ENCODE results near the gene LRMDA. TPM values are rescaled to one million over a fixed set of nuclear protein-coding genes. Genes with fewer than 3 reads are reported as not detected.

Gene LRMDA
- total RNA-seq, 1 experiment from 2014 or later: 4.8 TPM

DNA sequence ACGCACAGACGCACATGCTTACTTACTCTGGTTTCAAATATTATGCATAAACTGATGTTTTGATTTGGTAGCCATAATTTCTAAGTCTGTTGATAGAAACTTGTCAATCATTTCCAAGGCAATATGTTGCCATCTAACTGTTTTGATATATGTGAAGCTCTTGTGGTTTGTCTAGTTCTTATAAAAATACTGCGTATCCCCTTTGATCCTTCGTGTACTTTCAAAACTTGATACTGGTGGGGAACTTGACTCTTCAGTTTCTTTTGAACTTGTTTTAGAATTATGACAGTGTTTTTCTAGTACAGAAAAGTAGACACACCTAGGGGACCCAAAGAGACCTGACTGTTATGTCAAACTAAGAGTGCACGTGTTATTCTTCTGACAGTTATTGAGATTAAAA lies 708.0 kb downstream of the LRMDA start:
- CTCF ChIA-PET: no interaction called here
- Histone ChIP-seq H3K4me1 (ENCODE audit: control insufficient read depth in 1 of 2, insufficient read depth in 2 of 2, low read length in 2 of 2) (no peaks in the 10 kb centered on the region), H2AFZ (ENCODE audit: low read depth, low read length, poor library complexity, severe bottlenecking) (no peak overlapping the region), H4K20me1 (ENCODE audit: insufficient read depth) (no peaks in the 10 kb centered on the region), H3K4me2 (ENCODE audit: low read length) (no peak overlapping the region), H3K4me3 (replicated peaks in 1 of 2; ENCODE audit: low read depth in 1 of 2, low read length in 2 of 2) (no peak overlapping the region), H3K27ac (ENCODE audit: low read depth, low read length) (no peak overlapping the region), H3K79me2 (ENCODE audit: insufficient read depth, low read length) (no peaks in the 10 kb centered on the region), H3K36me3 (ENCODE audit: control insufficient read depth in 1 of 2, insufficient read depth in 2 of 2, low read length in 2 of 2) (no peaks in the 10 kb centered on the region), H3K9me2 (ENCODE audit: insufficient read depth) (no peaks in the 10 kb centered on the region), H3K9ac (ENCODE audit: low read length) (no peak overlapping the region), H3K9me3 (ENCODE audit: control insufficient read depth in 1 of 2, insufficient read depth in 1 of 2, low read depth in 1 of 2, low read length in 2 of 2) (no peaks in the 10 kb centered on the region), H3K27me3 (ENCODE audit: insufficient read depth, low read length) (peaks cover 25% of the 10 kb centered on the region)
- POLR2A ChIA-PET: no interaction called here
- TF ChIP-seq ELF1 (IDR thresholded peaks at IDR 0.05; ENCODE audit: borderline replicate concordance, low read depth) (no peak), EGR1 (IDR thresholded peaks at IDR 0.05; ENCODE audit: low read depth) (no peak)
- RAD21 ChIA-PET (ENCODE audit: low non-redundant PET in 1 of 2, low total read pairs in 2 of 2, uncharacterized antibody in 2 of 2, unreplicated experiment in 2 of 2): no interaction called here
- no peak for ATAC-seq
- BruUV-seq (replicated peaks): no TSS peak
- DNase-seq (ENCODE audit: low read depth, low spot score): no peak
- intact Hi-C loops (cut with micrococcal nuclease): no loop called here

DNA sequence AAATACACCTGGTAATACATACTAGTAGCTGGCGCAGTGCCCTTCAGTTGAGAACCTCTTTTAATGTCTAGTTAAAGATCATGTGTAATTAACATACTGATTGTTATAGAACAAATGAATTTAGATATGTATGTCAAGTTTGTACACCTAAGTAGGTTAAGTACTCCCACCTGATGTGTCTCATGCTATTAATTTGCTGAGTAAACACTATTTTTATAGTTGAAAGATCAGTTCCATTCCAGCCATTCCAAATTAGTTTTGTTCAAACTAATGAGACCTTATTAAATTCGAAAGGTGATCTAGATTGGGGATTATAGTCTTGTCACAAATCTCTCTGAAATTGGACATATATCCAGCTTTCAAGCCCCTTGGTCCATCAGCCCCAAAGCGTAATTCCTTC lies 710.0 kb downstream of the LRMDA start:
- POLR2A ChIA-PET: no interaction called here
- CTCF ChIA-PET: no interaction called here
- H3K4me3 ChIP-seq (replicated peaks in 1 of 2; ENCODE audit: low read depth in 1 of 2, low read length in 2 of 2): no peak overlapping the region
- TF ChIP-seq, protein P1, sequence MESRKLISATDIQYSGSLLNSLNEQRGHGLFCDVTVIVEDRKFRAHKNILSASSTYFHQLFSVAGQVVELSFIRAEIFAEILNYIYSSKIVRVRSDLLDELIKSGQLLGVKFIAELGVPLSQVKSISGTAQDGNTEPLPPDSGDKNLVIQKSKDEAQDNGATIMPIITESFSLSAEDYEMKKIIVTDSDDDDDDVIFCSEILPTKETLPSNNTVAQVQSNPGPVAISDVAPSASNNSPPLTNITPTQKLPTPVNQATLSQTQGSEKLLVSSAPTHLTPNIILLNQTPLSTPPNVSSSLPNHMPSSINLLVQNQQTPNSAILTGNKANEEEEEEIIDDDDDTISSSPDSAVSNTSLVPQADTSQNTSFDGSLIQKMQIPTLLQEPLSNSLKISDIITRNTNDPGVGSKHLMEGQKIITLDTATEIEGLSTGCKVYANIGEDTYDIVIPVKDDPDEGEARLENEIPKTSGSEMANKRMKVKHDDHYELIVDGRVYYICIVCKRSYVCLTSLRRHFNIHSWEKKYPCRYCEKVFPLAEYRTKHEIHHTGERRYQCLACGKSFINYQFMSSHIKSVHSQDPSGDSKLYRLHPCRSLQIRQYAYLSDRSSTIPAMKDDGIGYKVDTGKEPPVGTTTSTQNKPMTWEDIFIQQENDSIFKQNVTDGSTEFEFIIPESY (IDR thresholded peaks at IDR 0.05; ENCODE audit: extremely low read depth, insufficient replicate concordance, low read length): no peak
- TF ChIP-seq ZNF274 (IDR thresholded peaks at IDR 0.05; ENCODE audit: low read depth, low read length) (no peak), SRF (IDR thresholded peaks at IDR 0.05; ENCODE audit: low read depth) (no peak), SP1 (IDR thresholded peaks at IDR 0.05; ENCODE audit: low read depth) (no peak), EZH2phosphoT487 (IDR thresholded peaks at IDR 0.05; ENCODE audit: borderline replicate concordance) (no peak), POLR2AphosphoS5 (IDR thresholded peaks at IDR 0.05; ENCODE audit: low read depth, low read length) (no peak), CTCF (IDR thresholded peaks at IDR 0.05 in 2 of 3, conservative IDR thresholded peaks at IDR 0.05 in 1 of 3; ENCODE audit: borderline replicate concordance in 1 of 3, insufficient read depth in 1 of 3, low read depth in 2 of 3, low read length in 2 of 3) (no peak), FOSL1 (IDR thresholded peaks at IDR 0.05; ENCODE audit: low read depth) (no peak), CEBPB (IDR thresholded peaks at IDR 0.05; ENCODE audit: low read depth) (no peak), POLR2A (IDR thresholded peaks at IDR 0.05; ENCODE audit: borderline replicate concordance, extremely low read depth, insufficient read depth, insufficient read length) (no peak)
- TF ChIP-seq, protein P2, sequence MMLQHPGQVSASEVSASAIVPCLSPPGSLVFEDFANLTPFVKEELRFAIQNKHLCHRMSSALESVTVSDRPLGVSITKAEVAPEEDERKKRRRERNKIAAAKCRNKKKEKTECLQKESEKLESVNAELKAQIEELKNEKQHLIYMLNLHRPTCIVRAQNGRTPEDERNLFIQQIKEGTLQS (IDR thresholded peaks at IDR 0.05): no peak
- TF ChIP-seq, protein P3, sequence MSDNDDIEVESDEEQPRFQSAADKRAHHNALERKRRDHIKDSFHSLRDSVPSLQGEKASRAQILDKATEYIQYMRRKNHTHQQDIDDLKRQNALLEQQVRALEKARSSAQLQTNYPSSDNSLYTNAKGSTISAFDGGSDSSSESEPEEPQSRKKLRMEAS (IDR thresholded peaks at IDR 0.05): no peak

More for the DNA sequence above, 710.0 kb downstream of the LRMDA start:
- Histone ChIP-seq H2AFZ (ENCODE audit: low read depth, low read length, poor library complexity, severe bottlenecking) (no peak overlapping the region), H4K20me1 (ENCODE audit: insufficient read depth) (no peaks in the 10 kb centered on the region), H3K9ac (ENCODE audit: low read length) (no peak overlapping the region), H3K4me1 (ENCODE audit: control insufficient read depth in 1 of 2, insufficient read depth in 2 of 2, low read length in 2 of 2) (no peaks in the 10 kb centered on the region), H3K79me2 (ENCODE audit: insufficient read depth, low read length) (no peaks in the 10 kb centered on the region), H3K27me3 (ENCODE audit: insufficient read depth, low read length) (peaks cover 25% of the 10 kb centered on the region), H3K36me3 (ENCODE audit: control insufficient read depth in 1 of 2, insufficient read depth in 2 of 2, low read length in 2 of 2) (no peaks in the 10 kb centered on the region), H3K9me2 (ENCODE audit: insufficient read depth) (no peaks in the 10 kb centered on the region), H3K4me2 (ENCODE audit: low read length) (no peak overlapping the region), H3K9me3 (ENCODE audit: control insufficient read depth in 1 of 2, insufficient read depth in 1 of 2, low read depth in 1 of 2, low read length in 2 of 2) (no peaks in the 10 kb centered on the region), H3K27ac (ENCODE audit: low read depth, low read length) (no peak overlapping the region)
- DNase-seq (ENCODE audit: low read depth, low spot score) (no peak), ATAC-seq (no peak)
- BruUV-seq (replicated peaks): no TSS peak
- RAD21 ChIA-PET (ENCODE audit: low non-redundant PET in 1 of 2, low total read pairs in 2 of 2, uncharacterized antibody in 2 of 2, unreplicated experiment in 2 of 2): no interaction called here
- intact Hi-C loops (cut with micrococcal nuclease): no loop called here

All from HCT116 (cell line).